ENCODE data around the gene BTBD19.
"Not testable (repeated sequence)": the region's sequence is repeated elsewhere in the genome, so short reads cannot be mapped to it uniquely, and the experiment has no call there.

The BTBD19 gene

DNA sequence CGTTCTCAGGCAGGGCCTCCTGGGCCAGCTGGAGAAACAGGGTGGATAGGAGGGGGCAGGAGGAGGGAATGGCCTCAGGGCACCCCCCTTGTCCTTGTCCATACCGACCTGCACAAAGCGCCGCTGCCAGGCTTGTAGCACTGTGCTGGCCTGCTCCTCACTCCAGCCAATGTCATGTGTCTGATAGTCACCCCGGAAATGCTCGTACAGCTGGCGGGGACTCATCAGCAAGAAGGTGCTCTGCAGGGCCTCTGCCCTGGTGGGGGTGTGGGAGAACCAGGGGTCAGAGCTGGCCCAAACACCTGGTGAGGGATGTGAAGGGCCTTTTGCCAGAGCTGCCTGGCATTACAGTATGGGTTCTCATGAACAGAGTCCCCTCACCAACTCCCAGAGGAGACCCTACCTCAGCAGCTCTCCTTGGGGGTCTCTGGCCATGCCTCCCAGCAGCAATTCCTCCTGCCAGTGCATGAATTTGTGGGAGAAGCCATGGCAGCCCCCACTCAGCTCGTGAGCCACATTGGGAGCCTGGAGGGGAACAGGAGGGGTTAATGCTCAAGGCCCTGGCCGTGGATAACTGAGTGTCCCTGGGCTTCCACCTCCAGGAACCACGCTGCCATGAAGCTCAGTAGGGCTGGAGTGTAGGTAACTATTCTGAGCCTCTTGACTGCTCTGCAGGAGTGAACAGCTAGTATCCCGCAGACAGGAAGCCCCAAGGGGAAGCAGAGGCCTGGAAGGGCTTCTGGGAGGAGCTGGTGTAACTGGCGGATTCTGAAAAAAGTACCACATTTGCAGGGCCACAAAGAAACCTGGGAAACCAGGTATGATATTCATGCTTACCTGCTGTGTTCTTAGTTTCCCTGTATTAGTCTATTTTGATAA lies 21.4 kb downstream of the BTBD19 start:
- no peak for DNase-seq

DNA sequence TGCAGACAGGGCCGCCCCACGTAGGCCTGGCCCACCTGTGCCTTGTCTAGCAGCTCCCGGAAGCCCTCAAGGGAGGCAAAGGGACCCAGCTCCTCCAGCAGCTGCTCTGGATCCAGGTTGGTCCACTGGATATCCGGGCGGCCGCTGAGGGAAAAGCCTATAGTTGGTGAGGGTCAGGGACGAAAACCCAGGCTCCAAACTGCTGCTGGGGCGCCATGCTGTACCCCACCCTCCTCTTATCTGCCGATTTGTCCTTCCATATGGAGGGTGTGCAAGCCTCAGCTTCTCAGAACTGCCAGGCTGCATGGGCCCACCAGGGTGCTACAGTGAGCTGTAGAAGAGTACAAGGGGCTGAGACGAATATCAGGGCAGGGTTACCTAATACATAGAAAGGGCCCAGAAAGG lies 22.6 kb downstream of the BTBD19 start:
- DNase-seq, result no peak

DNA sequence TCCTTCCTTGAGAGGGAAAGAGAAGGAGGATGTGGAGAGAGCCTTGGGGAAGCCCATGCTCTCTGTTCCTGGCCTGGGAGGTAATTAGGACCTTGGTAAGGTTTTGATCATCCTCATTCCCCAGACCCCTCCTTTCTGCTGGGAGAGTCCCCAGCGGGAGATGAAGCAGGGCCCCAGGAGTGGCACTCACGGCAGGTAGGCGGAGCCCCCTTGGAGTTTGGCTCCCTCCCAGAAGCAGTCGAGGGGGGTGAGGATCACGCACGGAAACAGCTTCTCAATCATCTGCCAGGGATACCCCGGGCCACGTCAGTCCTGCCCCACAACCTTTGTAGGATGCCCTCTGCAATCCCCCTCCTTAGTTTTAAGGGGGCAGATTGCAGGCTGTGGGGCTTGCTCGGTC lies 23.2 kb downstream of the BTBD19 start:
- DNase-seq, result no peak

DNA sequence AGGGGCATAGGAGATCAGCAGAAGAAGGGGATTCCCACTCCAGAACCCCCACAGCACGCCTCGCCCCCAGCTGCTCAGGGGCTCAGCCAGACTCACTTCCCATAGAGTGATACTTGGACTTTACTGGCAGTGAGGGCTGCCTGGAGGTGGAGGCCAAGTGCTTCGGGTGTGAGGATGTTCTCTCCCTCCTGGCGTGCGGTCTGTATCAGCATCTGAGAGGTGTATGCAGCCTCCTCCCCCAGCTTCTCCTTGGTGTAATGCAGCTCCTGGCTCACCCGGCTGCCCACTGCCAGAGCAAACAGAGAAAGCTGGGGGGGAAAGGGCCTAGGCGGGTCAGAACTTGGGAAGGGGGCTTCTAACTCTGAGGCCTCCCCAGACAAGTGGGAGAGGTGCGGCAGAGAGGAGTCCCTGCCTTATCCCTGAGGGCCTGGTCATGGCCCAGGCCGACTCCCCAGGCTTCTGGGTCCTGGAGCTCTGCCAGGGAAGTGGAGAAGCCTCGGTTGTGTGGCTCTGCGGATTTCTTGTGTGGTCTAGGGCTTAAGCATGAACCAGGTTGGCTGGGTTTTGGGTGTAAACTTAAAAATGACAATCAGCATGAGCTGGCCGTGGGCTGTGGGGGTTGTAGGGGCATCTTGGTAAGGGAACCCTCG lies 23.9 kb downstream of the BTBD19 start:
- DNase-seq, result no peak

DNA sequence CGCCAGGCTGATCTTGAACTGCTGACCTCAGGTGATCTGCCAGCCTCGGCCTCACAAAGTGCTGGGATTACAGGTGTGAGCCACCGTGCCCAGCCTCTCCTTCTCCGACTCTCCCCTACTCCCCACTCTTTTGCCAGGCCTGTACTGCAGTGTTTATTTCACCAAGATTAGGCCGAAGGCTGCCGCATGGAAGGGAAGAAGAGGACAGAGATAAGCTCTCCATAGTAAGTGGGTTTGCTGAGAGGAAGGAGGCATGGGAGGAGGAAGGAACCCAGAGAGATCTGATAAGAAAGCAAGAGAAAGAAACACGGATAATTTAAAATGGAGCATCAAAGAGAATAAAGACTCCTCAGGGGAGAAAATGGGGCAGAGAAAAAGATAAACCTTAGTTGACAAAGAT lies 26.0 kb downstream of the BTBD19 start:
- DNase-seq, result no peak

DNA sequence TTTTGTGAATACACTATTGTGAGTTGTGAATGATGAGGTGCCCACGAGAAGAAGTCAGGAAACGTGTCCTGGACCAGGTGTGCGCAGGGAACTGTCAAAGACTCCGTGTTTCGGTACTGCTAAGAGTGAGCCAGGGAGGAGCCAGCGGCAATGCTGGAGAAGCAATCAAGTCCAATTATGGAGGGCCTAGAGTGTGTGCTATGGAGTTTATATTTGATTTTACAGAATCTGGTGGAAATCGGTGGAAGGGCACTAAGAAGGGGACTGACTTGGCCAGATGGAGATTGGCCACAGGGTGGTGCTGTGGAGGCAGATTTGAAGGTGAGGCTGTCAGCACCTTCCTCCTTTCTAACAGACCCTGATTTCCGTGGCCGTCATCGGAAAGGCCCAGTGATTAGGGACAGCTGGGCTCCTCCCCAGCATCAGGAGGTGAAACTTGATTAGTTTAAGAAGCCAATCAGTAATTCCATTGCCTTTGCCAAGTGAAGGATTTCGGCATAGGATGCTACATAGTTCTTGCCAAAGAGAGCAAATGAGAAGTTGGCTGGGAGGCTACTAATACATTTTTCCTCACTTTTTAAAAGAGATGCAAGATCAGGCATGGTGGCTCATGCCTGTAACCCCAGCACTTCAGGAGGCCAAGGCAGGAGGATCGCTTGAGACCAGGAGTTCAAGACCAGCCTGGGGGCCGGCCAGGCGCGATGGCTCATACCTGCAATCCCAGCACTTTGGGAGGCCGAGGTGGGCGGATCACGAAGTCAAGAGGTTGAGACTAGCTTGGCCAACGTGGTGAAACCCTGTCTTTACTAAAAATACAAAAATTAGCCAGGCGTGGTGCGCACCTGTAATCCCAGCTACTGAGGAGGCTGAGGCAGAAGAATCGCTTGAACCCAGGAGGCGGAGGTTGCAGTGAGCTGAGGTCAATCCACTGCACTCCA lies 27.7 kb downstream of the BTBD19 start:
- peak; percentile 47 to 88 (median 74) for DNase-seq

DNA sequence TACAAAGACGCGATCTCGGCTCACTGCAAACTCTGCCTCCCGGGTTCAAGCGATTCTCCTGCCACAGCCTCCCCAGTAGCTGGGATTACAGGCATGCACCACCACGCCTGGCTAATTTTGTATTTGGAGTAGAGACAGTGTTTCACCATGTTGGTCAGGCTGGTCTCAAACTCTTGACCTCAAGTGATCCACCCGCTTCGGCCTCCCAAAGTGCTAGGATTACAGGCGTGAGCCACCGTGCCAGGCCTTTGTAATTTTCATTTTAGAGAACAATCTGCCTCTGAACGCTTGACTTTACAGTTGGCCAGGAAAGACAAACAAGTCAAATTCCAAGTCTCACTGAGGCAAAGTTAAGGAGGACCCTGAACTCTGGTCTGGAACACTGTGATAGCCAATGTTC lies 30.0 kb downstream of the BTBD19 start:
- DNase-seq, result not testable (repeated sequence)

DNA sequence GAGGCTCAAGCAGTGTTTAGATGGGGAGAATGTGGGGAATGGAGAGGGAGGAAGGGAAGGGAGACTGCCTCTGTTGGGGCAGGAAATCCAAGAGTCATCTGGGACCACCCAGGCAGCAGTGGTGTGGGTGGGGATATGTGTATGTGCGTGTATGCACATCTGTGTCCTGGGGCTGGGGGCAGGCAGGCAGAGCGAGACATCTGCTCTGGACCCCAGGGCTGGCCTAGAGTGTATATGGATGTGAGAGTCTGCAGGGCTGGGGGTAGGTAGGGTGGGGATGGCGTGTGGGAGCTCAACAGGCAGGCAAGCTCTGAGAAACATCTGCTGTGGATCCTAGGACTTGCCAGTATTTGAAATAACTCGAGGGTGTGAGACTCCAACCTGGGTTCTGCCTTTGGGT lies 31.3 kb downstream of the BTBD19 start:
- DNase-seq, result no peak

DNA sequence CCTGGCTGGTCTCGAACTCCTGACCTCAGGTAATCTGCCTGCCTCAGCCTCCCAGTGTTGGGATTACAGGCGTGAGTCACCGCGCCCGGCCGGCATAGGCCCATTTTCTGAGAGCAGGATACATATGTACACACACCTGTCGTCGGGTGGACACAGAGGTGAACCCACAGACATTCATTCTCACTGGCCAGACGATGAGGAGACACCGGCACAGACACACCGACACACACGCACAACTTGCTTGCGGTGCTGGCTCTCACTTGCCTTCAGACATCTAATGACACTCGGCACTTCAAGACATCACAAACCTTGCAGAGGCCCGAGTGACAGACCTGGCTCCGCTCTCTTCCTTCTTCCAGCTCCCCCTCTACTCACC lies 34.2 kb downstream of the BTBD19 start:
- DNase-seq, result no peak

DNA sequence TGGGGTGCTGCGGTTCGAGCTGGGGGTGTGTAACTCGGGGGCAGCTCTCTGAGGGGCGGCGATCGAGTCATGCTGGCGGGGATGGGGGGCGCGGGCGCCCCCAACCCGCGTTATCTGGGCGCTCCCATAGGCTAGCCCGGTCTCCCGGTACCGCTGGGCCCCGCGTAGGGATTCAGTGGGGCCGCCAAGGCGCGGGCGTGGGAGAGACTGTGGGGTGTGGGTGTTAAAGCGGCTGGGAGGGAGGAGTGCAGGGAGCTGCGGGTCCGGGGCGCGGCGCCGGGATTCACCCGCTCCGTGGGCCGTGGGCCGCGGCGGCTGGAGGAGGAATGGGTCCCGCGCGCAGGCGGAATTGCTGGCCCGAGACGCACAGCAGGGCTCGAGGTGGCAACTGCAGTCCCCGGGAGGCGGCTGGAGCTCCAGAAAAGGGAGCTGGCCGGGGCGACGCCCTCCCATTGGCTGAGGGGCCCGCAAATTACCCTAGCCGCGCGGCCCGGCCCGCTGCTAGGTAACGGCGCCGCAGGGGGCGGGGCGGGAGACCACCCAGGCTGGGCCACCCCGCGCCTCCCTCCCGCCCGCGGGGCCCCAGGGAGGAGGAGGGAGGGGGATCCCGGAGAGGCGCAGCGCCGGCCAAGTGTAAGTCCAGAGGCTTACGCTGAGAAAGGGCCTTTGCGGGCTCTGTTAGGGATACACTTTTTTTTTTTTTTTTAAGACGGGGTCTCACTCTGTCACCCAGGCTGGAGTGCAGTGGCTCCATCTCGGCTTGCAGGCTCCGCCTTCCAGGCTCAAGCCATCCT lies 34.7 kb downstream of the BTBD19 start, which contains the start of gene PTCH2:
Gene PTCH2, minus strand, starts transcription at position 392 of the 794 bp plus-strand sequence. Its CDS starts 321 bp downstream, at position 71.
- DNase-seq, result peak in 3 of 5 experiments; percentile 10 to 22 (median 10)

DNA sequence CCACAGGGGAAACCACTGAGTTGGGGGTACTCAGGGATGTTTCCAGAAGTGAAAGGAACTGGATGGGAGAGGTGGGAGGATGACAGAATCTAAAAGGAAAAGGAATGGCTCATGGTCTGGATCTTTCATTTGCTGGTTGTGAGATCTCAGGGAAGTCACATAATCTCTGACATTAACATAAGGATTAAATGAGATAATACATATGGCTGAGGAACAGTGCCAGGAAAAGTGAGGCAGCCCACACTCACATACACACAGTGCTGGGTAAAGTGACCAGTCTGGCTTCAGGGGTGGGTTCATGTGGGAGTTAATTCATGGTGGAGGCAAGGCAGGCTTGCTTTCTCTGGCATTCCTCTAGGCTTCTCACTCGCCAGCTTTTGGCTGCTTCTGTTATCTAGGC lies 38.7 kb downstream of the BTBD19 start:
- DNase-seq, result no peak

DNA sequence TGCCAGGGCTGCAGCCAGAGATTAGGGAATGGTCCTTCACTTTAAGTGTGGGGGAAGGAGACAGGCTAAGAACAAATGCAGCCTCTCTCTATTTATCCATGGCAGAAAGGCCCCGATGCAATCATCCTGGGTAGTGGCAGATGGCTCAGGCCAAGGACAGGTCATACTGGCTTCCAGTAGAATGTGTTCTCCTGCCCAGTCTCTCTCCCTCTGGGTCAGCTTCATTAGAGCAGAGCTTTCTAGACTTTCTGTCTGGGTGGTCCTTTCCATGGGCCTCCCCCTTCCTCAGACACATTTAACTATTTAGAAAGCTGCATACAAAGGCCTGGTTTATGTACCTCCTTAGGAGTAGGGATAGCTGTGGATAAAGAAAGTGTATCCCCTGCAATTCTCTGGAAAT lies 39.5 kb downstream of the BTBD19 start:
- DNase-seq, result no peak

DNA sequence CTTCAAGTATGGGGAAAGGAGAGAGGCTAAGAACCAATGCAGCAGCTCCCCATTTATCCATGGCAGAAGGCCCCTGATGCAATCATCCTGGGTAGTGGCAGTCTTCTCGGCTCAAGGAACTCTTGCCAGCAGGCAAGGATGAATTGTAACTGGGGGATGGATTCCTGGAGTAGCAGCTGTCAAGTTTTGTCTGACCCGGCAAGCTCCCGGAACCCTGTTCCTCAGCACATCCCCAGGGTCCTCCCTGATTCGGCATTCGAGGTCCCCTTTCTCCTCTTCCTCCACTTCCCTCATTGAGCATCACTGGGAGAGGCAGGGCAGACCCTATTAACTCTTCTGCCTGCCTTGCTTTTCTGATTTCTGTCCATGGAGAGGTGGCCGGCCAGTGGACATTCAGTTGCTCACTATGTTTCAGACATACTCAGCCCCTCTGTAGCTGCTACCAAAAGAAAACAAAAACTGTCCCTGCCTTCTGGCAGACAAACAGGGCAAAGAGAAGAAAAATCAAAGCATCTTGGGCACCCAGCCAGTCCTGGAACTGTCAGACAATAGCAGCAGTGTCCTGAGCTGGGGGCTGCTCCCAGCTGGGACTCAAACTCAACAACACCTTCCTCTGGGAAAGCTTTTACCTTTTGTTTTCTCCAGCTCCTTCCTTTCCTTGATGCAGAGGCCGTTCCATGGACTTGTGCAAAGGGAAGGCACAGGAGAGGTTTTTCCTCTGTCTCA lies 40.3 kb downstream of the BTBD19 start:
- DNase-seq, result no peak

DNA sequence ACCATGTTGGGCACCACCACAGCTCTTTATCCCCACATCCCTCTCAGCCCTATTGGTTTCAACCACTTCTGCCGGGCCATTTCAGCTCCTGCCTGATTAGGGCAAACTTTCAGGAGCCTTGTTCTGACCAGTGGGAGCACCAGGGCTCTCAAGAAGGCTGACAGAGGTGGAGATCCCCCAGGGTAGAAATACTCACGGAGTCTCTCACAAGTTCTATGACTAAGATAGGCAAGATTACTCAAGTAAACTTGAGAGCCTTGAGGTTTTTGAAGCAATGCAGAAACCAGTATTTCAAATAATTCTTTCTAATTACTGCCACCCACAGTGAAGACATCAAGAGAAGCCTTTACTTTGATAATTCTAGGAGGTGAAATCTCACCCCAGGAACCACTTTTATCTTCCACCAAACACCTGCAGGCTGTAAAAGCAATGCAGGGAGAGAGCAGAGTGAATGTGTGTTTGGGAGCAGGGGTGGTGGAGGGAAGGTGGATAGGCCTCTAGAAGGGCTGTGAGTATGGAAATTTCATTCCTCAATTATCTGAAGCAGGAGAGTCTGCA lies 41.3 kb downstream of the BTBD19 start:
- DNase-seq, result no peak

DNA sequence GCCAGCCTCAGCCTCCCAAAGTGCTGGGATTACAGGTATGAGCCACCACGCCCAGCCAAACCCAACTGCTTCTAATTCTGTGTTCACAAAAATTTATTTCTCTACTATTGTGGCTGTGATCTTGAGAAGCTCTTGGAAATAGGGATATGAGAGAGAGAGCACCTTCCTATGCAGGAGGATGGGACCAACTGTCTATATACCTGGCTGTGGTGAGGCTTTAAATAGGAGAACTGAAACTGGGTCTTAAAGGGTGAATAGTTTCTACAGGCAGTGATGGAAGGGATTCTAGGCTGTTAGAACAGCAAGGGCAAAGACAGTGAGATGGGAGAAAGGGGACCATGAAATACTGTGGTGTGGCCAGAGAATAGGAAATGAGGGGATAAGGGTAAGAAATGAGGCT lies 43.0 kb downstream of the BTBD19 start:
- DNase-seq, result no peak

DNA sequence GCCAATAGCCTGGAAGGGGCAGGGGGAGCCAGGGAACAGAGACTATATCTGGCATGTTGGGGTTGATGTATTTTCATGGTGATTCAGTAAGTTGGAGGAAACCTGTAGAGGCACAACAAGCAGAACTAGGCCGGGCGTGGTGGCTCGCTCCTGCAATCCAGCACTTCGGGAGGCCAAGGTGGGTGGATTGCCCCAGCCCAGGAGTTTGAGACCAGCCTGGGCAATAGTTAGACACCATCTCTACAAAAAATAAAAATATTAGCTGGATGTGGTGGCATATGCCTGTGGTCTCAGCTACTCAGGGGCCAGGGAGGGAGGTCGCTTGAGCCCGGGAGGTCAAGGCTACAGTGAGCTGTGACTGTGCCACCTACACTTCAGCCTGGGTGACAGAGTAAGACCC lies 44.9 kb downstream of the BTBD19 start:
- DNase-seq, result no peak

DNA sequence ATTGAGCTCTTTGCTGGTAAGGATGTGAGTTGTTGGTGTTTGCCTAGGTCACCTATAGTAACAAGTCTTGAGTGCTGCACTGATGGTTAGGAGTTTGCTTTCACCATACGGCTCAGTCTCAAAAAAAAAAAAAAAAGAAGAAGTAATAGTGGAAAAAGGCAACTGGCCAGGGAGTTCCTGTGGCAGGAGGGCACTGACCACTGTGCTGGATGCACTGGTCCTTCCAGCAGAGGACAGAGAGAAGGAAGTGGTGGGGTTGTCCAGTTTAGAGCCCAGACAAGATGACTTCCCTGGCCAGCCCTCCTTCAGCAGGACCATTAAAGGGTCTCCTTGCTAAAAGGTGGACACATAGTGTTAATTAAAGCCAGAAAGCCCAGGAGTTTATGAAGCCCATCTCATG lies 46.6 kb downstream of the BTBD19 start:
- no peak for DNase-seq

DNA sequence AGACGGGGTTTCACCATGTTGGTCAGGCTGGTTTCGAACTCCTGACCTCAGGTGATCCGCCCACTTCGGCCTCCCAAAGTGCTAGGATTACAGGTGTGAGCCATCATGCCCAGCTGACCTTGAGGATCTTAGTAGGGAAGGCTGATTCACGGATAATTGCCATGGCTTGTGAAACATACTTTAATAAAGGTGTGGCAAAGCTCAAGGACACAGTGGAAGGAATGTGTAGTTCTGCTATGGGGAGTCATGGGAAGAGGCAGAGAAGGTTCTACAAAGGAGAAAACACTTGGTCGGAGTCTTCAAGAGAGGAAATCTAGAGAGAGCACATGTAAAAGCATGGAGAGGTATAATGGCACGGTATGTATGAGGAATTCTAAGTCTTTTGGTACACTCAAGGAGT lies 47.4 kb downstream of the BTBD19 start:
- DNase-seq, result no peak

DNA sequence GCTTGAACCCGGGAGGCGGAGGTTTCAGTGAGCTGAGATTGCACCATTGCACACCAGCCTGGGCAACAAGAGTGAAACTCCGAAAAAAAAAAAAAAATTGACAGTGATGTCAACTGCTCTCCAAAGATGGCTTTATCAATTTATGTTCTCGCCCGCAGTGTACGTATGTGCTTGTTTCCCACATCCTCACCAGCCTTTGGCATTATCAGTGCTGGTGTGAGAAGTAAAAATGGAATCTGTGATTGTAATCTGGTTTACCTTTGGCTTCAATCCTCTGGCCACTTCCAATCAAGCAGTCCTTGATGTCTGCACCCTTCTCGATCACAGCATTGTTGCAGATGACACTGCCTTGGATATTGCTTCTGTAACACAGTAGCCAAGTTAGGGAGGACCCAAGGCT lies 49.1 kb downstream of the BTBD19 start:
- no peak for DNase-seq

DNA sequence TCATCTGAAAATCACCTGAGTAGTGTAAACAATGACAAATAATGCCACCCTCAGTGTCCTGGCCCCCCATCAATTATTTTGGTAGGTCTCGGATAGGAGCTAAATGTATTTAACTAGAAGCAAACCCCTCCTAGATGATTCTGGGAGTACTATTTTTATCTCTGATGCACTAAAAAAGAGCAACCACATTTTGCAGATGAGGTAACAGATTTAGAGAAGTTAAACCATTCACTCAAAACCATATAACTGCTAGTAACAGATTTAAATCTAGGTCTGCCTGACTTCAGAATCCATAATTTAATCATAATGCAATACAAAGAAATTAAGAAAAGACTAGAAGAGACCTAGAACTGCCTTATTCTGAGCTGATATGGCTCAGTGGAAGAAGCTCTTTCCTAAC lies 52.0 kb downstream of the BTBD19 start:
- peak in 1 of 5 experiments; percentile 24 for DNase-seq

DNA sequence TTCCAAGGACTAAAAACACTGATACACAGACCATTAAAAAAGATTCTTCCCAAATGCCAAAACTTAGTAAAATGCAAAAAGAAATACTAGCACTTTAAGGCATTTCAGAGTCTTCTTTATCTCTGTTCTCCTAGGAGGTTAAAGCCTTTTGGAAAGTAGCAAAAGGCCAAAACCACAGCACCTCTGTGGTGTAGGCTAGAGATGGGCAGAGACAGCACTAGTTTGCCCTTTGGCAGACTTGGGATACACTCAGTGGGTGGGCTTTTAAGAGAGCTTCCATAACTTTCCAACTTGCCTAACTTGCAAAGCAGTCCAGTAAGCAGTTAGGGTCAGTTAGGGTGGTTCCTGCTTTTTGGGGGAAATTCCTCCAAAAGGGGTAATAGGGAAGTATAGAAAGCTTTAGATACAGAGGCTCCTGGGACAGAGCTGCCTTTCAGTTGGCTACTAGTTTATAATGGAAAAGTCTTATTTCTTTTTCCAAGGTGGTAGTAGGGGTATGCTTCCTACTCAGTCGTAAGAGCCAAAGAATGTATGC lies 52.6 kb downstream of the BTBD19 start:
- no peak for DNase-seq
